Tibial nerve (tissue), 4 donors: ENCODE data around the gene CPS1.

Experiments
- EP300 ChIP-seq, 2 donors: sonication (generic); formaldehyde crosslinking; IDR thresholded peaks; one replicate each; pipeline ENCODE4 v1.6.1; 2017; ENCODE audit warnings: antibody characterized with exemption in 2 of 2, mild to moderate bottlenecking in 1 of 2
- TF ChIP-seq, protein P1 (sequence below), 5 experiments: fragments of 200-600 bp in 3 of 5; fragments of 450-650 bp in 2 of 5; sonication (generic) in 3 of 5; IDR thresholded peaks; one replicate each; pipeline ENCODE4 v1.5.1; 2016 to 2019; ENCODE audit warnings: antibody characterized with exemption in 5 of 5, mild to moderate bottlenecking in 3 of 5, moderate library complexity in 2 of 5

DNA sequence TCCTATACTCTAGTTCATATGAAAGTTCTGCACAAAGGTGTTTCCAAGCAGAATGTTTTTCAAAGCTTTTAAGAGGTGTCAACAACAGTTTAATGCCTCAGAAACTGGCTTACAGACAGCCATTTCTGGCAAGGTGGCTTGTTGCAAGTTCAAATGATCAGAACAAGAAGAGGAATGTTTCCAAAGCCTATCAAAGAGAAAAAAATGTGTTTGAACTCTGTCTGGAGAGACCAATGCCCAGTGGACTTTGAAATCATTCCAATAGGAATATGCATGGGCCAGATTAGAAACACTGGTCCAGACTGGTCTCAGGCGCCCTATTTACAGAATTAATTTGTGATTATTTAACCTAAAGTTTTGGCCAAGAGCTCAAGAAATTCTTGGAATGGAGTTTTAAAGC lies 106.2 kb downstream of the CPS1 start:
- TF ChIP-seq, protein P1, sequence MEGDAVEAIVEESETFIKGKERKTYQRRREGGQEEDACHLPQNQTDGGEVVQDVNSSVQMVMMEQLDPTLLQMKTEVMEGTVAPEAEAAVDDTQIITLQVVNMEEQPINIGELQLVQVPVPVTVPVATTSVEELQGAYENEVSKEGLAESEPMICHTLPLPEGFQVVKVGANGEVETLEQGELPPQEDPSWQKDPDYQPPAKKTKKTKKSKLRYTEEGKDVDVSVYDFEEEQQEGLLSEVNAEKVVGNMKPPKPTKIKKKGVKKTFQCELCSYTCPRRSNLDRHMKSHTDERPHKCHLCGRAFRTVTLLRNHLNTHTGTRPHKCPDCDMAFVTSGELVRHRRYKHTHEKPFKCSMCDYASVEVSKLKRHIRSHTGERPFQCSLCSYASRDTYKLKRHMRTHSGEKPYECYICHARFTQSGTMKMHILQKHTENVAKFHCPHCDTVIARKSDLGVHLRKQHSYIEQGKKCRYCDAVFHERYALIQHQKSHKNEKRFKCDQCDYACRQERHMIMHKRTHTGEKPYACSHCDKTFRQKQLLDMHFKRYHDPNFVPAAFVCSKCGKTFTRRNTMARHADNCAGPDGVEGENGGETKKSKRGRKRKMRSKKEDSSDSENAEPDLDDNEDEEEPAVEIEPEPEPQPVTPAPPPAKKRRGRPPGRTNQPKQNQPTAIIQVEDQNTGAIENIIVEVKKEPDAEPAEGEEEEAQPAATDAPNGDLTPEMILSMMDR (IDR thresholded peaks at IDR 0.05) = no peak
- no peak for TF ChIP-seq EP300 (IDR thresholded peaks at IDR 0.05)
